Keratinocyte (primary cell): Measurements from ENCODE around the gene TRIM59. TPM values are rescaled to one million over a fixed set of nuclear protein-coding genes. Genes with fewer than 3 reads are reported as not detected.

ENCODE experiments used
- DNase-seq: peaks from one replicate; pipeline ENCODE4 v3.0.0-alpha.2; 2011; ENCODE audit warnings: low read depth, missing footprints, low spot score
- FAIRE-seq: peaks from 2 replicates; lab custom pipeline; 2011; peaks lifted over from hg19 to GRCh38; lab: Jason Lieb, UNC
- H2AFZ ChIP-seq: 2 replicates; pipeline ENCODE4 v1.6.0; 2012; ENCODE audit warnings: low read length, control low read depth, inconsistent platforms; ENCODE audit not compliant: control insufficient read depth
- H3K27ac ChIP-seq: 2 replicates; pipeline ENCODE4 v1.5.1; 2011; ENCODE audit warnings: low read length; ENCODE audit not compliant: control insufficient read depth, insufficient read depth
- H3K27me3 ChIP-seq: 3 replicates; pipeline ENCODE4 v1.6.0; 2011; ENCODE audit warnings: low read length; ENCODE audit not compliant: control insufficient read depth, insufficient read depth; ENCODE audit errors: extremely low read depth
- H3K36me3 ChIP-seq, 2 experiments: 2 replicates in 1 of 2; 3 replicates in 1 of 2; pipeline ENCODE4 v1.5.1; 2011; ENCODE audit warnings: low read length in 2 of 2, mild to moderate bottlenecking in 1 of 2; ENCODE audit not compliant: control insufficient read depth in 2 of 2, insufficient read depth in 2 of 2; ENCODE audit errors: extremely low read depth in 1 of 2
- H3K4me1 ChIP-seq: 3 replicates; pipeline ENCODE4 v1.5.1; 2011; ENCODE audit warnings: low read length; ENCODE audit not compliant: control insufficient read depth, insufficient read depth; ENCODE audit errors: extremely low read depth
- H3K4me2 ChIP-seq: 3 replicates; pipeline ENCODE4 v1.6.0; 2011; ENCODE audit warnings: low read depth, low read length; ENCODE audit not compliant: control insufficient read depth, insufficient read depth; ENCODE audit errors: extremely low read depth
- H3K4me3 ChIP-seq, 3 experiments: fragments of 200-600 bp in 1 of 3; sonication (generic) in 1 of 3; 2 replicates in 2 of 3; 3 replicates in 1 of 3; pipeline ENCODE4 v1.5.1; 2011 to 2016; ENCODE audit warnings: low read length in 3 of 3, mild to moderate bottlenecking in 3 of 3, control low read depth in 2 of 3, inconsistent platforms in 1 of 3, low read depth in 1 of 3, mixed read lengths in 1 of 3, mixed run types in 1 of 3, moderate library complexity in 1 of 3; ENCODE audit not compliant: control insufficient read depth in 2 of 3, insufficient read depth in 2 of 3; ENCODE audit errors: extremely low read depth in 1 of 3
- H3K79me2 ChIP-seq: 2 replicates; pipeline ENCODE4 v1.6.0; 2012; ENCODE audit warnings: low read length; ENCODE audit not compliant: control insufficient read depth, insufficient read depth
- H3K9ac ChIP-seq: 3 replicates; pipeline ENCODE4 v1.6.0; 2011; ENCODE audit warnings: low read length; ENCODE audit not compliant: control insufficient read depth, insufficient read depth; ENCODE audit errors: extremely low read depth
- H3K9me1 ChIP-seq: 3 replicates; pipeline ENCODE4 v1.6.0; 2011; ENCODE audit warnings: low read length; ENCODE audit not compliant: control insufficient read depth, insufficient read depth; ENCODE audit errors: extremely low read depth
- H3K9me3 ChIP-seq: 2 replicates; pipeline ENCODE4 v1.5.1; 2012; ENCODE audit warnings: low read depth, low read length; ENCODE audit not compliant: control insufficient read depth
- H4K20me1 ChIP-seq: 3 replicates; pipeline ENCODE4 v1.6.0; 2011; ENCODE audit warnings: low read length; ENCODE audit not compliant: control insufficient read depth, insufficient read depth; ENCODE audit errors: extremely low read depth
- EZH2 ChIP-seq: IDR thresholded peaks from one replicate; pipeline ENCODE4 v1.6.1; 2012; ENCODE audit warnings: inconsistent platforms, mild to moderate bottlenecking, low read length, moderate library complexity
- dilution Hi-C: fragments of 300-500 bp; cut with MboI; formaldehyde crosslinking; loops from one replicate; pipeline ENCODE4 v1.7.0; 2020; ENCODE audit warnings: low sequenced_read_pairs; ENCODE audit not compliant: extremely low pct_ligation_motif_present
- polyA plus RNA-seq, 5 experiments: library from polyadenylated mRNA; depleted of rRNA in 3 of 5; stranded (reverse) in 3 of 5; stranded (forward) in 1 of 5; unstranded in 1 of 5; fragments of >200 nt; gene quantifications; 1 replicate in 1 of 5; 2 replicates in 3 of 5; 3 replicates in 1 of 5; pipeline versions ENCODE4 v1.2.1 to v1.2.3, GENCODE V29; 2011 to 2012; ENCODE audit warnings: missing spikeins in 2 of 5, low read depth in 1 of 5, low replicate concordance in 1 of 5
- TF ChIP-seq, protein P1 (sequence below), 3 experiments: IDR thresholded peaks in 1 of 3; conservative IDR thresholded peaks in 1 of 3; optimal IDR thresholded peaks in 1 of 3; 2 replicates in 2 of 3; 3 replicates in 1 of 3; pipeline versions ENCODE3 to v1.5.1; 2011; ENCODE audit warnings: low read length in 3 of 3, mild to moderate bottlenecking in 3 of 3, moderate library complexity in 2 of 3, control low read depth in 1 of 3, inconsistent platforms in 1 of 3; ENCODE audit not compliant: insufficient read depth in 2 of 3; ENCODE audit errors: extremely low read depth in 1 of 3

Gene TRIM59
- polyA plus RNA-seq, 1 donor (not counting 4 experiments of a cell fraction or from before 2014, with no cell fraction given): 8.0 TPM

DNA sequence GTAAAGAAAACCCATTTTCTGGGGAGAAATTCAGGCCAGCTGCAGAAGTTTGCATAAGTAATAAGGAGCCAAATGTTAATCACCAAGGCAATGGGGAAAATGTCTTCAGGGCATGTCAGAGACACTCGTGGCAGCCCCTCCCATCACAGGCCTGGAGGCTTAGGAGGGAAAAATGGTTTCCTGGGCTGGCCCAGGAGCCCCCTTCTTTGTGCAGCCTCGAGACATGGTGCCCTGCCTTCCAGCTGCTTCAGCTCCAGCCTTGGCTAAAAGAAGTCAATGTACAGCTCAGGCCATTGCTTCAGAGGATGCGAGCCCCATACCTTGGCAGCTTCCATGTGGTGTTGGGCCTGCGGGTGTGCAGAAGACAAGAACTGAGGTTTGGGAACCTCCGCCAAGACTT lies 20.6 kb upstream of the TRIM59 start:
- Histone ChIP-seq H3K9me1 (peaks cover 2% of the 10 kb centered on the region), H3K79me2 (no peaks in the 10 kb centered on the region), H3K27me3 (no peaks in the 10 kb centered on the region), H3K9ac (no peak overlapping the region), H3K36me3 (no peaks in the 10 kb centered on the region), H3K4me2 (no peak overlapping the region), H3K4me1 (peaks cover 18% of the 10 kb centered on the region), H3K4me3 (no peak overlapping the region), H3K9me3 (peaks cover 9% of the 10 kb centered on the region), H4K20me1 (no peaks in the 10 kb centered on the region), H3K27ac (no peak overlapping the region), H2AFZ (no peak overlapping the region)
- DNase-seq: no peak
- TF ChIP-seq EZH2: no peak
- TF ChIP-seq, protein P1, sequence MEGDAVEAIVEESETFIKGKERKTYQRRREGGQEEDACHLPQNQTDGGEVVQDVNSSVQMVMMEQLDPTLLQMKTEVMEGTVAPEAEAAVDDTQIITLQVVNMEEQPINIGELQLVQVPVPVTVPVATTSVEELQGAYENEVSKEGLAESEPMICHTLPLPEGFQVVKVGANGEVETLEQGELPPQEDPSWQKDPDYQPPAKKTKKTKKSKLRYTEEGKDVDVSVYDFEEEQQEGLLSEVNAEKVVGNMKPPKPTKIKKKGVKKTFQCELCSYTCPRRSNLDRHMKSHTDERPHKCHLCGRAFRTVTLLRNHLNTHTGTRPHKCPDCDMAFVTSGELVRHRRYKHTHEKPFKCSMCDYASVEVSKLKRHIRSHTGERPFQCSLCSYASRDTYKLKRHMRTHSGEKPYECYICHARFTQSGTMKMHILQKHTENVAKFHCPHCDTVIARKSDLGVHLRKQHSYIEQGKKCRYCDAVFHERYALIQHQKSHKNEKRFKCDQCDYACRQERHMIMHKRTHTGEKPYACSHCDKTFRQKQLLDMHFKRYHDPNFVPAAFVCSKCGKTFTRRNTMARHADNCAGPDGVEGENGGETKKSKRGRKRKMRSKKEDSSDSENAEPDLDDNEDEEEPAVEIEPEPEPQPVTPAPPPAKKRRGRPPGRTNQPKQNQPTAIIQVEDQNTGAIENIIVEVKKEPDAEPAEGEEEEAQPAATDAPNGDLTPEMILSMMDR (optimal IDR thresholded peaks at IDR 0.05 in 1 of 3, IDR thresholded peaks at IDR 0.05 in 1 of 3, conservative IDR thresholded peaks at IDR 0.05 in 1 of 3; ENCODE audit: extremely low read depth in 1 of 3, insufficient read depth in 2 of 3, low read length in 3 of 3): no peak
- dilution Hi-C loops: no loop called here
- no peak for FAIRE-seq

DNA sequence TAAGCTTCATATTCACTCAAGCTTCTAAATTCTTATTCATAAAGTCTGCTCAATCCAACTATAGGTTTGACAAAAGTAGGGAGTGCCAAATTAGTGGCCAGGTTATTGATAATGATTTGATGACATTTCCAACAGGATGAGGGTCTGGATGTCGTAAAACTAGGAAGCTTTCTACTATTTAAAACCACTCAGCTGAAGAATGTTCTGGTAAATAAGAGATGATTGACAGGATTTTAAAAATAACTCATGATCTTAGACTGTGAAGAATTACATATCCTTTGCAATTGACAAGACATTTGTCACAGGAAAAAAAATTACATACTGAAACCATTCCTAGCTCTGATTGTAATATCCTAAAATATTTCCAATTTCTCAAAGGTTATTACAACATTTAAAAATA lies 15.4 kb upstream of the TRIM59 start:
- H3K9me1 ChIP-seq: no peaks in the 10 kb centered on the region
- H3K4me2 ChIP-seq: no peak overlapping the region
- no peak overlapping the region for H3K4me3 ChIP-seq
- no peaks in the 10 kb centered on the region for H3K79me2 ChIP-seq
- no peak overlapping the region for H3K27ac ChIP-seq
- no peaks in the 10 kb centered on the region for H3K4me1 ChIP-seq
- H3K9me3 ChIP-seq: no peaks in the 10 kb centered on the region
- no peaks in the 10 kb centered on the region for H4K20me1 ChIP-seq
- no peaks in the 10 kb centered on the region for H3K27me3 ChIP-seq
- TF ChIP-seq, protein P1 (optimal IDR thresholded peaks at IDR 0.05 in 1 of 3, IDR thresholded peaks at IDR 0.05 in 1 of 3, conservative IDR thresholded peaks at IDR 0.05 in 1 of 3; ENCODE audit: extremely low read depth in 1 of 3, insufficient read depth in 2 of 3, low read length in 3 of 3): no peak
- TF ChIP-seq EZH2: no peak
- dilution Hi-C loops: no loop called here
- no peak for FAIRE-seq
- no peaks in the 10 kb centered on the region for H3K36me3 ChIP-seq
- no peak overlapping the region for H3K9ac ChIP-seq
- H2AFZ ChIP-seq: no peak overlapping the region
- DNase-seq: no peak
